ENCODE measurements around the gene MAP7D2. TPM values are rescaled to one million over a fixed set of nuclear protein-coding genes. Genes with fewer than 3 reads are reported as not detected.

Gene MAP7D2
- polyA plus RNA-seq, 12 donors, result 0.36 to 2.0 (median 0.49) TPM; not detected in 2

DNA sequence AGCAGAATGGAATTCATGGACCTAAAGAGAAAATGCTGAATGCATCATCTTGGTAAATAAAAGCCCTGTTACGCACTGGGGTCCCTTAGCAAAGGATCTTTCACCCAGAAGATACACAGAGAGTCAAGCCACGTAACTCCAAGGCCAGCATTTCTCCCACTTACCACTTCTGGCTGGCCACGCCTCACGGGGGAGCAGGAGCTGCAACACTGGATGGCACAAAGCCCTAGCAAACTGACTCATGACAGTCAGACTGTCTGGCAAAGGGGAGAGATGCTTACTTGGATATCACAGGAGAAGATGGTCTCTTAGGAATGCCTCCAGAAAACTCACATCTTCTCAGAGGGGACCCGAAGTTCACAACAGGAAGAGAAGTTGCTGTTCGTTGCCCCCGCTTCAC is 74.5 kb downstream of the MAP7D2 start:
- no peak for DNase-seq

DNA sequence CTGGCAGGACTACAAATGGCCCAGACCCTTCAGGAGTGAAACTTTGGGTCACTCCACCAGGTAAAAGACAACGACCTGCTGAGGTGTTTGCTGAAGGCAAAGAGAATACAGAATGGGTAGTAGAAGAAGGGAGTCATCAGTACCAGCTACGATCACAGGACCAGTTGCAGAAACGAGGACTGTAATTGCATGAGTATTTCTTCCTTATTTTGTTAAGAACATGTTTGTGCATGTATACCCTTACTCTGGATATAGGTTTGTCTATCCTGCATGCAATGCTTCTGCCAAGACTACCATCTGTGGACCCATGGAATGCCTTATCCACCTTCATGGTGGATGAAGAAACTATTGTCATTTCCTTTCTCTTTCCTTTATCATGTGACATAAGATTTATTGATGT is 77.7 kb downstream of the MAP7D2 start:
- DNase-seq, result no peak

DNA sequence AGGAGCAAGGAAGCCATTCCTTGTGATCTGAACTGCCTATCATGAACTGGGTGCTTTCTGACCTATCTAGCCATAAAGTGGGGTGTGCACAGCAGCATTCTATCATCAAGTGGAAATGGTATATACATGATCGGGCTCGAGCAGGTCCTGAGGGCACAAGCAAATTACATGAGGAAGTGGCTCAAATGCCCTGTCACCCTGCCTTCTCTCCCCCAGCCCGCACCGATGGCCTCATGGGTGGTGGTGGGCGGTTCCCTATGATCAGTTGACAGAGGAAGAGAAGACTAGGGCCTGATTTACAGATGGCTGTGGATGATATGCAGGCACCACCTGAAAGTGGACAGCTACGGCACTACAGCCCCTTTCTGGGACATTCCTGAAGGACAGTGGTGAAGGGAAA is 79.5 kb downstream of the MAP7D2 start:
- DNase-seq, result no peak

DNA sequence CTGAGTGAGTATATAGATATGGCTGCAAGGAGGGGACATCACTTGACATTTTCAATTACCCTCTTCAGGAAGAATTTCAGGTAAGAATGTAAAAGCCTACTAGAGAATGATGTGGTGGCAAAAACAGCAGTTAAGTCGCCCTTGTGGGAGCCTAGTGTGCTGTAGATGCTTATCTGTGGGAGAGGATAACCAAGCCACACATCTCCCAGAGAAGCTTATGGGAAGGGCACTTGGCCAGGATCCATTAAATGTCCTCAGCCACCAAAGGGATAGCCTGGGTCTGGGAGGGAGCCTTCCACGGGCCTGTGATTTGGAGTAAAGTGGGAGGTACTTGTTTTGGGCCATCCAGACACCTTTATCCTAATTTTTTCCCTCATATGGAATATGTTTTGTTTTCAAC is 84.5 kb downstream of the MAP7D2 start:
- no peak for DNase-seq

DNA sequence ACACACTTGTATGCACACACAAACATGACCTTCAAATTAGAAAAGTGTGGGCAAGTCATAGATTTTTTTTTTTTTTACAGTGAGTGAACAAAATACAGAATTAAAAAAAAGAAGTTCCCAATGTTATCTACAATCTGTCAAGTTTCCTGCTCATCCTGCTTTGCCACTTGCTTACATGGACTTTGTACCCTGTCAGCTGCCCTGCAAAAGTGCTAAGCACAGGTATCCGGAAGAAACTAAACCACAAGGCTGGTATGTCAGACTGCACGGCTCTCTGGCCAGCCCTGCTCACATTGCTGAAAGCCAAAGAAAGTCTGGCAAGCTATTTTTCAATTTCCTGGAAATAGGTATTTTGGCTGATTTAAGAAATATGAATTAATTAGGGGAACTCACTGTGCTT is 87.0 kb downstream of the MAP7D2 start:
- no peak for DNase-seq

DNA sequence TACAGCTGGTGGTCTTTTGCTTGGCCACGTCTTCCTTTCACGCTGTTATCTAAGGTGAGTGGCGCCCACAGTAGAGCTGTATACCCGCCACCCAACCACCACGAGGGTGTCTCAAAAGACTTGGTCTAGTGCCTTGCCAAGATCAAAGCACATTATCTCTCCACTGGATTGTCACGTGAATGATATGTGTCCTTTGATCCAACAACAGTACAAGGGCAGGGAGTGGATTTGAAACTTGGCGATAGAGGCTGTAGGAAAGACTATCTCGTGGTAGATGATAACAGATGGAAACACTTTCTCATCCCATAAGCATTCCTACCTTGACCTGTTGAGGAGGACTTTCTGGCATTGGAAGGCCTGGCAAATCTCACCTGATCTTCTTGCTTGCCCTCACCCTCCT is 88.1 kb downstream of the MAP7D2 start:
- no peak for DNase-seq

DNA sequence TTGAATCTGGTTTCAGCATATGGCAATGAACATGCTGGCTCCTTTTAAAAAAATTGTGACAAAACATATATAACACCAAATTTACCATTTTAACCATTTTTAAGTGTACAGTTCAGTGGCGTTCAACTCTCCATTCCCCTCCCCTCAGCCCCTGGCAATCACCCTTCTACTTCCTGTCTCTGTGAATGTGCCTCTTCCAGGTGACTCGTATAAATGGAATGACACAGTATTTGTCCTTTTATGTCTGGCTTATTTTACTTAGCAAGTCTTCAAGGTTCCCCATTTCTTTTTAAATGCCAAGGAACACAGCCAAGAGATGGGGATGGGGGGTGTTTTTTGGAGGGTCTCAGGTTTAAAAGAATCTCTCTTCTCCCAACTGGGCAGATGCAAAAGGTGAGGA is 90.4 kb downstream of the MAP7D2 start:
- no peak for DNase-seq

DNA sequence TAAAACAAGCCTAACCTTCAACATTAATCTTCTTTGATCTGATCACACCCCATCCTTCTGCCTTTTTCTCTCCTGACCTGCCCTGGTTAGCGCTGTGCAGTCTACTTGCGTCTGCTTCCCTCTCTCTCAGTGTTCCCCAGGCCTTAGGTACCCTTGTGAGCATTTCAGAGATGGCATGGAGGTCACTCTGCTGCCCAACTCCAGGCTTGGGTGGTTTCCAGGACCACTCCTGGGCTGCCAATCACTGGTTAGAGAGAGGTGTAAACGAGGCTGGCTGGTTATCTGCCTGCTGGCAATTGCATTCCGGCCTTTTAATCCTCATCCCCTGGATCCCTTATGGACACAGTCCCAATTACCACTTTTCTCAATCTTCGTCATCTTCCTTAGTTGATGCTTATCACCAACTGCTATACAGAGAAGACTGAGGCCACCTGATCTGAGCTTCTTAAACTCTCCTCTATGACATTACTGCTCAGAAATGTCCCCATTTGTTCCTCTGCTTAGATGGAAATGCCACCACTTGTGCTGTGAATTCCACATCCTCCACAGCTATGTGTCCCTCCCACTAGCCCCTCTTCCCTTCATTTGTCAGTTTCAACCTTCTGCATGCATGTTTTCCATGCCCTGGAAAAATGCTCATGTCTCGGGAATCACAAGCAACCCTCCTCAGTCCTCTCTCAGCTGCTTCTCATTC is 96.9 kb downstream of the MAP7D2 start:
- DNase-seq, result no peak

DNA sequence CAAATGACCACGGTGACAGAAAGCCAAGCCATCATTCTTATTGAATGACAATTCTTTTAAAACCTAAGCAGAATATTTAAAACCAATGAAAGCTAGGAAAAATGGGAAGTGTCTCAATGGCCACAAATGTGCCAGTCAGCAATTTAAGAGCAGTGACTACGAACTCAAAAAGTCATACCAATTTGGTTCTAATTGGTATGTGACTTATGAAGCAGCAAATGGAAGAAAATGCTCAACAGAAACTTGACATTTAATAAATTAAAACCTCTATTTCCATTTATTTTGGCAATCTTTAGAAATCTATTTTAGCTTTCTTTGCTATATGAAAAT is 100.1 kb downstream of the MAP7D2 start:
- no peak for DNase-seq

DNA sequence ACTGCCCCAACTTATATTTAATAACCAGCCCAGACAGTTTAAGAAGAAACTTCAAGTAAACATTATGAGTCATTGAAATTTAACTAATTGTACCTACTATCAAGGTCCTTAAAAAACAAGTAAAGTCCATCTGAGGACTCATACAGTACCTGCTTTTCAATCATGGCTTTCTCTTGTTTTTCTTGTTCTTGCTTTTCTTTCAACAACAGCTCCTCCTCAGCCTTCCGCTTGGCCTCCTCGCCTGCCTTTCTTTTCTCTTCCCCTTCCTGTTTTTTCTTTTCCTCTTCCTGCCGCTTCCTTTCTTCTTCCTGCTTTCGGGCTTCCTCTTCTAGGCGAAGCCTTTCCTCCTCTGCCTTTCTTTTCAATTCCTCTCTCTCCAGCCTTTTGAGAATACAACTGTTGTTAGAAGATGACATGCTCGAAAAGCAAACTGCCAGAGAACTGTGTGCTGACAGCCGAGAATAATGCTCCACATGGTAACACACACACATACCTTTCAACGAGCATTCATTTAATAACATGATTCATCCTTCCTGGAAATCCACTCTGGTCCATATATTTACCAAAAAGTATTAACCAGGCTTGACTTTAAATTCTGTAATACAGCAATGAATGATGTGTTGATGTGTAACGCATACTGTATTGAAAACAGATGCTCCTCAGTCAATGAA is 100.6 kb downstream of the MAP7D2 start:
- DNase-seq, result peak; percentile 30

DNA sequence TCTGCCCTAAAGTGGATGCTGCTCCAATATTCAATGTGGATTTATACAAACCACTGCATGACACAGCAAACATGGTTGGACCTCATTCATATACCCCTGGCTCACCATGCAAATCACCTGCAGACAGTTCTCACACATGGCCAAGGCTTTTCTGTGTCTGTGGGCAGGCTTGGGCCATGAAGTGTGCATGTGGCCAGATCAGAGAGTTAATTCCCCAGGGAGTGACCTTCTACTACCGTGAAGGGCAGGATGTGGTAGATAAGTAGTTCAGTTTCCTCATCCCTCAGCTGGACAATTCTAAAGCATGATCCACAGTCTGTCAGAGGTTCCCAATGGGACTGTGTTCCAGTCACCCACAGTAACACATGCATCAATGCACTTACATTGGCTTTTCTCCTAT is 101.3 kb downstream of the MAP7D2 start:
- DNase-seq, result no peak

DNA sequence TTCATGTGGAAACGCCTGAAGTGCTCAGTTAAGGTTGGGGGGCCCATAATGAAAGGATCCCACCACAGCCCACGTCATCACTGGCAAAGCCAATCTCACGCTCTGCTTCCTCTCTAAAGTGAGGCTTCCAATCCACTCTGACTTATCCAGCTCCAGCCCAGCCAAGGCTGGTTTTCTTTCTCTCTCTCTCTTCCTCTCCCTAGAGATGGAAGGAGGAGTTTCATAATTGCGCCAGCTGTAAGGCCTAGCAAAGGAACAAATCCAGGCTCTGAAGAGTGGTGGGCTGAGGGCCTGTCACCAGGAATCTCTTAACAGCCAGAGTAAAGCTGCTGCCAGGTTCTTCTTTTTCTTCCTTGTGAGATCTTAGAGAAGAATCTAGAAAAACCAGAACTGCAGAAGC is 105.1 kb downstream of the MAP7D2 start:
- DNase-seq, result no peak

DNA sequence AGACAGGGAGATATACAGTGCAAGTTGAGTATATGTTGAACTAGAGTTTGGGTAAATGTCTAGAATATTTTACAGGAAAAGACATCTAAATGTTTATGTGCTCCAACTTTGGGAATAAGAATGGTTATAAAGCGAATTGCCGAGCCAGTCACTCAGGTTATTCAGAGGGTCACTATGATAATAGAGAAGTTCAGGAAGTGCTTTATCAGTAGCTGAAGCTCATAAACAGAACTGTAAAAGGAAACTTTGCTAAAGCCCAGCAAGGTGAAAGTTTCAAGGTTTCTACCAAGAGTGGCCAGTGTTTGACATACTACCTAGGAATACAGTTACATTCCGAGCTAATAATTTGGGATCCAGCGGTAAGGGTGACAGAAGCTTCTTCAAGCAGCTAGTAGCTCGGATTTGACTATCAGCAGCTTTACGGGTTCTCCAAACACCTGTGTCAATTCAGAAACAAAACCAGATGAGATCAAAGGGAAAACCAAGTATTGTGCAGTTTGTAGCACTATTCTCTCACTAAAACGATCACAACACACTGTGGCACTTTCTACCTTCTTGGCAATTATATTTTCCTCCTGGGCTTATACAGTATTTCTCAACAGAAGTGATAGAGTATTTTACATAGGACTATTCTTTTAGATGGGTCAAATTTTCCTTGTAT is 108.6 kb downstream of the MAP7D2 start:
- DNase-seq, result no peak

DNA sequence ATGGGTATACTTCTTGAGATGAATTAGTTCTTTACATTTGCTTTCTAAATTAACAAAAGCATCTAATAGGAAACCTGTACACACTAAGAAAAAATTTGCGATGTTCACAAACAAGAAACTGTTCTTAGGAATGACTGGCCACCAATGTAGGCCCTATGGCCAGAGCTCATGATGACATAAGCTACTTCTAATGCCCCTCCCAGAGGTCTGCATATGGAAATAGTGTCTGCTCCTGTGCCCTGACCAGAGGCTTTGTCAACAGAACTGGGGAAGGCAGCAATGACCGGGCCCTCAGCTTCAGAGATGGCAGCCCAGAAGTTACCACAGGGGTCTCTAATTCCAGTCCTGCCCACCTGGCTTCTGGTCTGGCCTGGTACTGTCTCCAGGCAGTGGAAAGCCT is 110.8 kb downstream of the MAP7D2 start:
- no peak for DNase-seq

DNA sequence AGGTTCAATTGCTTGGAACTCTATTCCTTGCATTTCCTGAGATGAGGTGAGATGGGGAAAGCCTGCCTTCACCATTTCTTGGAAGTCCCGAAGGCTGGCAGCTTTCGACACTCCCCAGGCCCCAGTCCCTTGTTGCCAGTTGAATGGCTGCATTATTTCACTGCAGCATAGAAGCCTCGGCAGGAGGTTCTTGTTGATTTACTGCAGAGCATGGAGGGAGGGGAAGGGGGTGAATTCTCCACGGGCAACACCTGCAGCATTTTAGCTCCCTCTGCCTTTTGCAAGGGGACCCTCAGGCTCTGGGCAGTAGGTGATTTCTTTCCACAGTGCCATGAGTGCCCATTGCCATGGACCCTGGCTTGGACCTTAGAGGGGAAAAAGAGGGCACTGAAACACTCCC is 115.1 kb downstream of the MAP7D2 start:
- no peak for DNase-seq

DNA sequence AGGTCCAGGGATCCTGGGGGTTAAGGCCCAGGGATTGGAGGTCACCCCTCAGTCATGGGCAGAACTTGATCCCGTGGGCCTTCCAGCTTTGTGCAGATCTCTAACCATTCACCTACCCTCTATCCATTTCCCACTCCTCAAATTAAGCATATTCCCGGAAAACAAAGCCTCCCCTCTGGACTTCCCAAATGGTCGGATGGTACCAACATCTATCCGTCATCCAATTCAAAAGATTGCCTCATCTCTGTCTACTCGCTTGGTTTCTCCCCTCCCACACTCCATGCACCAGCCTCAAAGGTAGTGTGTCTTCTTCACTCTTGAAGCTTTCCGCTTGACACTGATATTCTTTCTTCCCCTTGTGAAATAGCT is 125.4 kb downstream of the MAP7D2 start:
- no peak for DNase-seq

DNA sequence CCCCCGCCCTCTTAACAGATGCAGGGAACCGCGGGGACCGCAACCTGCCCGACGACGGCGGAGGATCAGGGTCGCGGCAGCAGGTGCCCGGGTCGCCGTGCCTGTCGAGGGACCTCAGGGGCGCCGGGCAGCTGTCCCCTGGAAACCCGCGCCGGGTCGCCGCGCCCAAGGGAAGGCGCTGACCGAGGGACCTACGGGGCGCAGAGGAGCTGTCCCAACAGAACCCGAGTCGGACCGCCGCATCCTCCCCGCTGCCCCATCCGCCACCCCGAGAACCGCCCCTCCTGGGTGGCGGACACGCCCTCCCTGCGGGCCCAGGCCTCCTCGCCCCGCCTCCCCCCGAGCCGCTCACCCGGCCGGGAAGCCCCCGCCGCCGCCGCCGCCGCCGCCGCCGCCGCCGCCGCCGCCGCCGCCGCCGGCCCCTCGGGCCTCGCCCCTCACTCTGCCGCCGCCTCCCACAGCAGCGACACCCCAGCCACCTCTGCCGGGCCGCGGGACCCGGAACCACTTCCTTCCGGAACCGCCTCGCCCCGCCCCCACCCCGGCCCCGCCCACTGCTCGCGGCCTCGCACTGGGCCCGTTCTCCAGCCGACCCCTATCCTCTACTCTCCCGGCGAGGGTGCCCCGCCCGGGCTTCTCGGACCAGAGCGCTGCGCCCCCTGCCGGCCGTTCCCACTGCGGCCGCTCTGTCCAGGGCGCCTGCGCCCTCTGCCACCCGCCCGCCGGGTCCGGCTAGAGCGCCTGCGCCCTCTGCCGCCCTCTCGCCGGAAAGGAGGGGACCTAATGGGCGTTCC is 126.0 kb downstream of the MAP7D2 start, which contains the start of gene BCLAF3:
TSS of gene BCLAF3 (minus strand) at position 506 of the 794 bp plus-strand sequence. CDS start 20,797 bp downstream, outside the sequence.
- DNase-seq, result peak; percentile 87

DNA sequence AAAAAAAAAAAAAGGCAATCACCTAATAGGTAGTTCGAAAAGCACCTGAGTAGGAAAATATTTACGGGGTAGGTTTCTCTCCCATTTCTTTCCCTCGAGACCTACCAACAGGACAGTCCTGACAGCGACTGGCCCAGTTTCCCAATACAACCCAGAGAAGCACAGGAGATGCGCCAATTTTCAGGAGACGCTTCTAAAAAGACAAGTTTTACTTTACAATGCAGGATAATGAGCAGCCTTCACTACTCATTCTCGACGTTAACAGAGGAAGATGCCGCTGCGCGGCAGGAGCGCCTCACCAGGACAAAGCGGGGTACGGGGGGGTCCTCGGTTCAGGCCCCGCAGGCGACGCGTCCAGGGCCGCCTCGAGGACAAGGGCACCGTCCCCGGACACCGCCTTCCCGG is 126.6 kb downstream of the MAP7D2 start:
- peak; percentile 11 for DNase-seq

DNA sequence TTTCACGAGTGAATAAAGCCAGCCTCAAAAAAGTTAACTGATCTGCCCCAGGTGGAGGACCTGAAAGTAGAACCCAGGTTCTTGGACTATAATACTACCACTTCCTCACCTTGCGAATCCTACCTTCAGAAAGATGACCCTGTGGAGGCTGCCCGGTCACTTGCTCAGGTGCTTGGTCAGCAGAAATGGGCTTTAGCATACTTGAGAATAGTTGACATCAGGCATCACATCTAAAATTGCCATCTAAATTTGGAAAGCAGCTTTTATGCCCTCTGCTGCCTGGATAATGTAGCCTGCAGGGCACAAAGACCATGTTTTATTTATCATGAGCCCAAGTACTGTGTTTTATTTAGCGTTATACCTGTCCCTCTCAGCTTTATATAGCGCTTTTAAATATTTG is 128.9 kb downstream of the MAP7D2 start:
- DNase-seq, result no peak

DNA sequence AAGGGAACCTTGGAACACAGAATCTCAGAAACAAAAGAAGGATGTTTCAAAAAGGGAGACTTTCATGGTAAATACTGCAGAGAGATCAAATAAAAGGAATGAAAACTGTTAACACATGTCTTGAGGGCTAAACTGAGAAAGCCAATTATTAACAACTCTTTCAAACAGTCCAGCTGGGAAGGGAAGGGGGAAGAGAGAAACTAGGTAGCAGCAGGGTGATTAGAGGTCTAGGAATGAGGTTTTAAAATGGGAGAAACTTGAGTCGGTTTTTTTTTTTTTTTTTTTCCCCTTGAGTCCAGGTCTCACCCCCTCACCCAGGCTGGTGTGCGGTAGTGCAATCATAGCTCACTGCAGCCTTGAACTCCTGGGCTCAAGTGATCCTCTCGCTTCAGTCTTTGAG is 130.2 kb downstream of the MAP7D2 start:
- DNase-seq, result no peak

DNA sequence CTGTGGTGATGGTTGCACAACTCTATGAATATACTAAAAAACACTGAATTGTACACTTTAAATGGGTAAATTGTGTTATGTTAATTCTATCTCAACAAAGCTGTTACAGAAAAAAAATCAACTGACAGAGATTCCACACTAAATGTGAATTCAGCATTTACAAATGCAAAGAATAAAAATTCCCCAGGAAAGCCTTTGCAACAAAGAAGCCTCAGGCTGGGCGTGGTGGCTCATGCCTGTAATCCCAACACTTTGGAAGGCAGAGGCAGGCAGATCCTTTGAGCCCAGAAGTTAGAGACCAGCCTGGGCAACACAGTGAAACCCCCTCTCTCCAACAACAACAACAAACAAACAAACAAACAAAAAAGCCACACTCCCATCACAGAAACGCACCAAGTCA is 134.8 kb downstream of the MAP7D2 start:
- DNase-seq, result no peak

DNA sequence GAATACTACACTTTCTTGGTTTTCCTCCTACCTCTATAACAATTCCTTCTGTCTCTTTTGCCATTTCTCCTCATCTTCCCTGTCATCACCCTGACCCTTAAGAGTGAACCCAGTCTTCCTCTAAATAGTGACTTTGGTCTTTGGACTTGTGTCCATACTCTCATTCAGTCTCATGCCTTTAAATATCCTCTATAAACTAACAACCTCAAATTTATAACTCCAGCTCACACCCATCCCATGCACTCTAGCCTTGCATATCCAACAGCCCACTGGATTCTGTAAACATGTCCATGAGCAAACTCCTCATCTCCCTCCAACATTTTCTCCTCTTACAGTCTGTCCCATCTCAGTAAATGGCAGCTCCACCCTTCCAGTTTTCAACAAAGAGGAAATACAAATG is 140.9 kb downstream of the MAP7D2 start:
- no peak for DNase-seq

DNA sequence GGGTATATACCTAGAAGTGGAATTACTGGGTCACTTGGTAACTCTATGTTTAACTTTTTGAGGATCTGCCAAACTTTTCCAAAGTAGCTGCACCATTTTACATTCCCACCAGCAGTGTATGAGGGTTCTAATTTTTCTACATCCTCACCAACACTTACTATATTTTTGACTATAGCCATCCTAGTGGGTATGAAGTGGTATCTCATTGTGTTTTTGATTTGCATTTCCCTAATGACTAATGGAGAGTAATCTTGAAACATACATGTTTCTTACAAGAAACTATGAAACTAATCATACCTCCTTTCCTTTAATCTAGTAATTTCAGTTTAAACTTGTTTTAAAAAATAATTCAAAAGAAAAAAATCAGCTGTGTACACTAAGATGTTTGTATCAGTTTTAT is 143.7 kb downstream of the MAP7D2 start:
- no peak for DNase-seq

All from muscle of arm (tissue), 12 donors.